Measurements from ENCODE around the gene CPM. TPM values are rescaled to one million over a fixed set of nuclear protein-coding genes. Genes with fewer than 3 reads are reported as not detected.

CPM gene
- total RNA-seq, 1 donor from 2014 or later, result 32.5 TPM

- ATAC-seq, result no peak
- no peak for DNase-seq (ENCODE audit: low spot score)
- intact Hi-C loops (cut with DNase I), result no loop called here
Measured at GRCh38 chr12:68912916-68913315, 20.1 kb downstream of the CPM start.

GRCh38 chr12:68911197-68911718, 21.7 kb downstream of the CPM start:
- ATAC-seq (no peak), DNase-seq (ENCODE audit: low spot score) (no peak)
- intact Hi-C loops (cut with DNase I), result no loop called here

GRCh38 chr12:68910128-68910527, 22.8 kb downstream of the CPM start:
- intact Hi-C loops (cut with DNase I), result no loop called here
- ATAC-seq, result no peak
- DNase-seq (ENCODE audit: low spot score), result no peak

GRCh38 chr12:68908076-68908475, 24.9 kb downstream of the CPM start:
- no peak for DNase-seq (ENCODE audit: low spot score)
- intact Hi-C loops (cut with DNase I), result no loop called here
- no peak for ATAC-seq

- intact Hi-C loops (cut with DNase I), result loop anchor here (2.0 kb wide), 1 partner anchor 43 kb away; no protein-coding TSS in a partner anchor
Measured at GRCh38 chr12:68905733-68906132, 27.2 kb downstream of the CPM start.

GRCh38 chr12:68904351-68904962, 28.5 kb downstream of the CPM start:
- no peak for ATAC-seq
- intact Hi-C loops (cut with DNase I), result loop anchor here (2.0 kb wide), 1 partner anchor 44 kb away; no protein-coding TSS in a partner anchor
- no peak for DNase-seq (ENCODE audit: low spot score)

More at GRCh38 chr12:68905733-68906132, 27.2 kb downstream of the CPM start:
- no peak for ATAC-seq
- DNase-seq (ENCODE audit: low spot score), result no peak

GRCh38 chr12:68903511-68903910, 29.5 kb downstream of the CPM start:
- intact Hi-C loops (cut with DNase I), result no loop called here
- DNase-seq (ENCODE audit: low spot score) (no peak), ATAC-seq (no peak)

- intact Hi-C loops (cut with DNase I), result no loop called here
- DNase-seq (ENCODE audit: low spot score) (no peak), ATAC-seq (no peak)
Measured at GRCh38 chr12:68901551-68901950, 31.4 kb downstream of the CPM start.

- no peak for DNase-seq (ENCODE audit: low spot score)
- intact Hi-C loops (cut with DNase I), result no loop called here
- ATAC-seq, result no peak
Measured at GRCh38 chr12:68901145-68901544, 31.8 kb downstream of the CPM start.

- intact Hi-C loops (cut with DNase I), result no loop called here
- DNase-seq (ENCODE audit: low spot score) (no peak), ATAC-seq (no peak)
Measured at GRCh38 chr12:68900241-68900640, 32.7 kb downstream of the CPM start.

- ATAC-seq (no peak), DNase-seq (ENCODE audit: low spot score) (no peak)
- intact Hi-C loops (cut with DNase I), result no loop called here
Measured at GRCh38 chr12:68899251-68899771, 33.7 kb downstream of the CPM start.

- ATAC-seq (no peak), DNase-seq (ENCODE audit: low spot score) (no peak)
- intact Hi-C loops (cut with DNase I), result no loop called here
Measured at GRCh38 chr12:68896881-68897540, 36.0 kb downstream of the CPM start.

GRCh38 chr12:68894276-68894855, 38.6 kb downstream of the CPM start:
- intact Hi-C loops (cut with DNase I), result no loop called here
- ATAC-seq, result no peak

GRCh38 chr12:68893741-68894140, 39.2 kb downstream of the CPM start:
- no peak for ATAC-seq
- intact Hi-C loops (cut with DNase I), result no loop called here
- DNase-seq (ENCODE audit: low spot score), result no peak

More at GRCh38 chr12:68894276-68894855, 38.6 kb downstream of the CPM start:
- no peak for DNase-seq (ENCODE audit: low spot score)

- ATAC-seq, result no peak
- intact Hi-C loops (cut with DNase I), result no loop called here
- DNase-seq (ENCODE audit: low spot score), result no peak
Measured at GRCh38 chr12:68893201-68893600, 39.8 kb downstream of the CPM start.

- no peak for DNase-seq (ENCODE audit: low spot score)
- intact Hi-C loops (cut with DNase I), result no loop called here
- ATAC-seq, result no peak
Measured at GRCh38 chr12:68891141-68891540, 41.8 kb downstream of the CPM start.

- intact Hi-C loops (cut with DNase I), result no loop called here
- ATAC-seq, result peak; percentile 30
- DNase-seq (ENCODE audit: low spot score), result no peak
Measured at GRCh38 chr12:68890701-68891113, 42.3 kb downstream of the CPM start.

- no peak for DNase-seq (ENCODE audit: low spot score)
- intact Hi-C loops (cut with DNase I), result no loop called here
- ATAC-seq, result no peak
Measured at GRCh38 chr12:68888243-68888642, 44.7 kb downstream of the CPM start.

- DNase-seq (ENCODE audit: low spot score) (no peak), ATAC-seq (no peak)
- intact Hi-C loops (cut with DNase I), result no loop called here
Measured at GRCh38 chr12:68887641-68888040, 45.3 kb downstream of the CPM start.

Measured in sciatic nerve (tissue), 2 donors.